Upper lobe of right lung (tissue), 1 donor: ENCODE results near the gene CHMP2A. TPM values are rescaled to one million over a fixed set of nuclear protein-coding genes. Genes with fewer than 3 reads are reported as not detected.
A peak's percentile ranks its signal among the peaks of the same experiment; 100 is the strongest.

ENCODE experiments used
- ATAC-seq: fragments of 200-7000 bp; cut with Tn5 transposase; one replicate; pipeline ENCODE4 v1.9.1; 2020; ENCODE audit warnings: mild to moderate bottlenecking, moderate library complexity
- DNase-seq: peaks from one replicate; pipeline ENCODE4 v3.0.0-alpha.2; 2020
- H3K27ac ChIP-seq: fragments of 200-600 bp; one replicate; pipeline ENCODE4 v1.8.0; 2022
- H3K27me3 ChIP-seq: fragments of 200-600 bp; one replicate; pipeline ENCODE4 v1.8.0; 2022; ENCODE audit warnings: mild to moderate bottlenecking
- H3K36me3 ChIP-seq: fragments of 200-600 bp; one replicate; pipeline ENCODE4 v1.8.0; 2022
- H3K4me1 ChIP-seq: fragments of 200-600 bp; one replicate; pipeline ENCODE4 v1.8.0; 2022
- H3K4me3 ChIP-seq: fragments of 200-600 bp; one replicate; pipeline ENCODE4 v1.8.0; 2022; ENCODE audit warnings: mild to moderate bottlenecking
- H3K9me3 ChIP-seq: fragments of 200-600 bp; one replicate; pipeline ENCODE4 v1.8.0; 2022
- intact Hi-C: fragments of 100-400 bp; cut with DNase I; formaldehyde crosslinking; loops from one replicate; pipeline ENCODE4 v1.11.0; 2022
- total RNA-seq: library from RNA; stranded (reverse); fragmentation: NEBNext Ultra II Directional; extraction: Animal tissue kit (Norgen Biotek cat#: 25700); gene quantifications from one replicate; pipeline ENCODE4 v1.2.1, GENCODE V29; 2021
- TF ChIP-seq, protein P1 (sequence below): fragments of 200-600 bp; IDR thresholded peaks from one replicate; pipeline ENCODE4 v1.8.0; 2022; ENCODE audit warnings: antibody characterized with exemption
- donor health status: DM: no; HTN: yes; CAD: no; lungs with severe emphysema.

The CHMP2A gene
- total RNA-seq, 1 donor from 2014 or later, result 96.5 TPM

DNA sequence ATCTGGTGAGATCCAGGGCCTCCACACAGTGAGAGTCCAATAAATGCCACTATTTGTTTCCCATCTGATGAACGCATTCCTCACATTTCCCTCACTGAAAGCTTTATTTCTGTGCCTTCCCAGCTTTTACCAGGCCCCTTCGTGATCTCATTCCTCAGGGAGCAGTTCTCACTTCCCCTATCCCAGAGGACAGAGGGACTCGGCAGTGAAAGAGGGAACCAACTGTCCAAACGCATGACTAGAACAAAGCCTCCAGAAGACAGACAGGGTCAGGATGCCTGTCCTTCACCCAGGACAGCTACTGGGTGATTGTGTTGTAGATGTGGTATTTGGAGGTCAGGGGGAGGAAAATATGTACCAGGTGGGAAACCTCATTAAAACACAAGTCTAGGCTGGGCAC, 33.3 kb downstream of the CHMP2A start:
- no peaks in the 10 kb centered on the region for H3K9me3 ChIP-seq
- H3K4me3 ChIP-seq, result no peak overlapping the region
- H3K27ac ChIP-seq, result no peak overlapping the region
- peaks cover 15% of the 10 kb centered on the region for H3K4me1 ChIP-seq
- TF ChIP-seq, protein P1, sequence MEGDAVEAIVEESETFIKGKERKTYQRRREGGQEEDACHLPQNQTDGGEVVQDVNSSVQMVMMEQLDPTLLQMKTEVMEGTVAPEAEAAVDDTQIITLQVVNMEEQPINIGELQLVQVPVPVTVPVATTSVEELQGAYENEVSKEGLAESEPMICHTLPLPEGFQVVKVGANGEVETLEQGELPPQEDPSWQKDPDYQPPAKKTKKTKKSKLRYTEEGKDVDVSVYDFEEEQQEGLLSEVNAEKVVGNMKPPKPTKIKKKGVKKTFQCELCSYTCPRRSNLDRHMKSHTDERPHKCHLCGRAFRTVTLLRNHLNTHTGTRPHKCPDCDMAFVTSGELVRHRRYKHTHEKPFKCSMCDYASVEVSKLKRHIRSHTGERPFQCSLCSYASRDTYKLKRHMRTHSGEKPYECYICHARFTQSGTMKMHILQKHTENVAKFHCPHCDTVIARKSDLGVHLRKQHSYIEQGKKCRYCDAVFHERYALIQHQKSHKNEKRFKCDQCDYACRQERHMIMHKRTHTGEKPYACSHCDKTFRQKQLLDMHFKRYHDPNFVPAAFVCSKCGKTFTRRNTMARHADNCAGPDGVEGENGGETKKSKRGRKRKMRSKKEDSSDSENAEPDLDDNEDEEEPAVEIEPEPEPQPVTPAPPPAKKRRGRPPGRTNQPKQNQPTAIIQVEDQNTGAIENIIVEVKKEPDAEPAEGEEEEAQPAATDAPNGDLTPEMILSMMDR, result no peak
- no peak for DNase-seq
- intact Hi-C loops, result no loop called here
- no peak for ATAC-seq
- H3K27me3 ChIP-seq, result no peaks in the 10 kb centered on the region
- peaks cover 8% of the 10 kb centered on the region for H3K36me3 ChIP-seq

DNA sequence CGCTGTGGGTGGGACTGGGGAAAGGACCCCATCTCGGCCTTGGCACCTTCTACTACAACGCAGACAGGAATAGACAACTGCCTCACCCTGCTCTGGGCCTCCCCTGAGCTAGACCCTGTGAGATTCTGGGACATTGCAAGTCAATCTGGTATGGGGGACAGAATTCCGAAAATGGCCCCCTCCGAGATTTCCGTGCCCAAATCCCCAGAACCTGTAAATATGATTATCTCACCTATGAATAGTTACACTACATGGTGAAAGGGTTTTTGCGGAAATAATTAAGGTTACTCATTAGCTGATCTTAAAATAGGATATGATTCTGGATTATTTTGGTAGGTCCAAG, 34.7 kb downstream of the CHMP2A start:
- TF ChIP-seq, protein P1, result no peak
- Histone ChIP-seq H3K36me3 (peaks cover 20% of the 10 kb centered on the region), H3K4me3 (peak overlapping the region; percentile 71), H3K27ac (peak overlapping the region; percentile 91), H3K4me1 (peaks cover 15% of the 10 kb centered on the region), H3K27me3 (no peaks in the 10 kb centered on the region), H3K9me3 (no peaks in the 10 kb centered on the region)
- ATAC-seq (no peak), DNase-seq (no peak)
- intact Hi-C loops, result no loop called here

DNA sequence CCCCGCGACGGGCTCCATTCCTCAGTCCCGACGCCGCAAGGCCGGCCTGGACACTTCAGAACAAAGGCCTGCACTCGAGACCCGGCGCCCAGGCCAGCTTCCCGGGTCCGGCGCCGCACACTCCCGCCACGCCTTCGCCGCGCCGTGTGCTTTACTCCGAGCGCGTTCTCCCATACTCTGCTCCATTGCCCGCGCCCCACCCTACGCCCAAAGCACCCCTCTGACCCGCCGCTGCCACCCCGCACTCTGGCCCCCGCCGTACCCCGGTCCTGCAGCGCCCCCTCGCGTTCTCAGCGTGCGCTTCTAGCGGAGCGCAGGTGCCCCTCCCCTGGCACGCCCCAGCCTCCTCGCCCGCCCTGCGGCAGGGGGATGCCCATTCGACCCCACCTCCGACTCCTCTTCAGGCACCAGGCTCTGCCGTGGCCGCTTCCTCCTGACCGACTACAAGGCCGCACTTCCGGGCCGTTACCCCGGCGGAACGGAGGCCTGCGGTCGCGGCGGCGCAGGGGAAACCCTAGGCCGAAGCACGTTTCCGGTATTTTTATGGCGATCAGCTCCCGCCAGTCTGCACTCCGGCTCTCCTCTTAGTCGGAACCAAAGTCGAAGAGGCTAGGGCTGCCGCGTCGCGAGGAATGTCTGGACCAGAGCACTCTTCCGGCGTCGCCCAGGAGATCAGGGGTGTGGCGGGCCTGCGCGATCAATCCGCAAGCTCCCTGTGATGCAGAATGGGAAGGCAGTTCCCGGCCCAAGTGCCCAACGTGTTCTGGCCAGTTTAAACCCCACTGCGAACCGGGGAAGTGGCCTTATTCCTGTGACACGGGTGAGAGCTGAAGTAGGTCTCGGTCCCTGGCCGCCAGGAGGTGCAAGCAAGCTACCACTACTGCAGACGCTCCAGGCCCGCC, 35.3 kb downstream of the CHMP2A start, which contains the start of gene ZBTB45:
Gene ZBTB45, minus strand, starts transcription at position 456 of the 902 bp plus-strand sequence. CDS start 2,137 bp downstream, outside the sequence.
- intact Hi-C loops, result no loop called here
- TF ChIP-seq, protein P1, result peak; percentile 46
- DNase-seq (peak; percentile 95), ATAC-seq (peak; percentile 87)
- peaks cover 20% of the 10 kb centered on the region for H3K36me3 ChIP-seq
- H3K4me1 ChIP-seq, result peaks cover 18% of the 10 kb centered on the region
- H3K27ac ChIP-seq, result peak within 1 kb of the TSS; percentile 91
- no peaks in the 10 kb centered on the region for H3K9me3 ChIP-seq
- peak within 1 kb of the TSS; percentile 71 for H3K4me3 ChIP-seq
- no peaks in the 10 kb centered on the region for H3K27me3 ChIP-seq

DNA sequence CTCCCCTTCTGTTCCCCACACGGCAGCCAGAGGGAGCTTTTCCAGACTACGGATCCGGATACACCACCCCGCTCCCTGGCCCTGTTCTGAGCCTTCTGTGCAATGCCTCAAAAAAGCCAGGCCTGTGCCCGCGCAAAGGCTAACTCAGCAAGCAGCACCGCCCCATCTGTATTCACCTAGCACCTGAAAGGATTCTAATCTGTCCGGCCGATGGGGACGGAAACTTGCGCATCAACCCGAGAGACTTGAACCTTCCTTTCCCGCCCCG, 35.9 kb downstream of the CHMP2A start:
- DNase-seq, result peak; percentile 83
- Histone ChIP-seq H3K4me3 (peak overlapping the region; percentile 71), H3K27ac (peak overlapping the region; percentile 91), H3K27me3 (no peaks in the 10 kb centered on the region), H3K36me3 (peaks cover 20% of the 10 kb centered on the region), H3K9me3 (no peaks in the 10 kb centered on the region), H3K4me1 (peaks cover 22% of the 10 kb centered on the region)
- TF ChIP-seq, protein P1, result peak; percentile 58
- ATAC-seq, result peak; percentile 51
- intact Hi-C loops, result no loop called here

DNA sequence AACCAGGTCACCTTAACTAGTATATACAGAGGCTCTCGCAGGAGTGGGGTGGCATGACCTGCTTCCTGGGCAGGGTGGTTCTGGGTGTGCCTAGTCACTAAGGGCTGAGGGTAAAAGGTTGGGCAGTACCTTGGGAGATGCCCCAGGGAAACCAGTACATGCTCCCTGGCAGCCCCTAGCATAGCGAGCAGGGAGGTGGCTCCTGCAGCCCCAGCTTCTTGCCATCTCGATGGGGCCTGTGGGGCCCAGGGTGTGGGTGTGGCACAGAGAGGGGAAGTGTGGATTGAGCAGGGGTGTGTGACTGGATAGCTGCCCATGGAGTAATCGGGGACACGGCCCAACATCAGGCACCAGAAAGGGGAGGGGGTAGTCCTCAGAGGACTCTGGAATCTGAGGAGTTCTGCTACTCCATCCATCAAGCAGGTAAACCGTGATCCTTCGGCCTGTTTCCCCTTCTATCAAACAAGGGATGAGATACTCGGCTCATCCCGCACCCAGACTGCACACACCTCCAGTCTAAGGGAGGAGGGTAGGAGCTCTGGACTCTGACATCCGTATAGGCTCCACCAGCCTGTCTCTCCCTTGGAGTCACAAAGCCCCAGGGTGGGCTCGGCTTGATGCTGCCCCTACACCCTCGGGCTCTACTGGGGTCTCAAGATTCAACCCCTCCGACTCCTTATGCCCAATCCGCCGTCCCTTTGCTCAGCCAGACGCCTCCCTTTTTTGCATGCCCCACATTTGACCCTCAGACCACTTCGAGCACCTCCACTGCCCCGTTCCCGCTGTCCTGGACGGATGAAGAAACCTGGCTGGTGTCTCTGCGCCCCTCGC, 36.4 kb downstream of the CHMP2A start:
- H3K36me3 ChIP-seq, result peaks cover 20% of the 10 kb centered on the region
- peak overlapping the region; percentile 91 for H3K27ac ChIP-seq
- TF ChIP-seq, protein P1, result no peak
- peaks cover 27% of the 10 kb centered on the region for H3K4me1 ChIP-seq
- H3K9me3 ChIP-seq, result no peaks in the 10 kb centered on the region
- peak overlapping the region; percentile 71 for H3K4me3 ChIP-seq
- DNase-seq, result no peak
- intact Hi-C loops, result no loop called here
- ATAC-seq, result no peak
- no peaks in the 10 kb centered on the region for H3K27me3 ChIP-seq
